GM20000 (cell line): ENCODE data around the gene ABHD2.

Experiments
- DNase-seq: peaks from one replicate; pipeline ENCODE4 v3.0.0; 2012; ENCODE audit warnings: low spot score
- CTCF ChIP-seq: IDR thresholded peaks from 2 replicates; pipeline ENCODE4 v1.5.1; 2012; ENCODE audit warnings: mild to moderate bottlenecking, control low read depth; ENCODE audit errors: extremely low read depth, missing control alignments

The ABHD2 gene

DNA sequence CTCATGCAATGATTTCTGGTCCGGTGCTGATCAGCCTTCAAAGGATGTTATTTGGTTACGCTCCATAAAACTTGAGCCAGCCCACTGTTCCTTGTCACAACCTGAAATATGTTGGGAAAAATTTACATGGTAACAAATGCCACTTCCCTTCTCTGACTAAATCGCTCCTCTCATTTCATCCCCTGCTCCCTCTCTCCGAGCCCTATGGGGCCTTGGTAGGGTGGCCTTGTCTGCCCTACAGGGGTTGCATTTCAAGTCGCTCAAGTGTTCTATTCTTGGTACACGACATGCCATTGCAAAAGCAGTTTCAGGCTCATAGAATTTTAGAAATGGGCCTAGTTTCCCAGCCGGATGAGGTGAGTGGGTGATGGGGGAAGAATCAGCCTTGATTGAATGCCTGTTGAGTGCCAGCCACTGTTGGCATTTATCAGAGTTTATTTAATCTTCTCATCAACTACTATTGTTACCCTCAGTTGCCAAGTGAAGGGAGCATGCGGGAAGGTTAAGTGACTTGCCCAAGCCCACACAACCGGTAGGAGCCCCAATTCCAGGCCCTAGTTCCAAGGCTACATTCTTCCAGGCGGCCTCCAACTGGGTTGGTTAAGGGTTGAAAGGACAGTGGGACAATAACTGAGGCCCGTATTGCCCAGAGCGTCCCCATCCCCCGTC lies 961 bp upstream of the ABHD2 start:
- no peak for DNase-seq
- TF ChIP-seq CTCF: no peak

DNA sequence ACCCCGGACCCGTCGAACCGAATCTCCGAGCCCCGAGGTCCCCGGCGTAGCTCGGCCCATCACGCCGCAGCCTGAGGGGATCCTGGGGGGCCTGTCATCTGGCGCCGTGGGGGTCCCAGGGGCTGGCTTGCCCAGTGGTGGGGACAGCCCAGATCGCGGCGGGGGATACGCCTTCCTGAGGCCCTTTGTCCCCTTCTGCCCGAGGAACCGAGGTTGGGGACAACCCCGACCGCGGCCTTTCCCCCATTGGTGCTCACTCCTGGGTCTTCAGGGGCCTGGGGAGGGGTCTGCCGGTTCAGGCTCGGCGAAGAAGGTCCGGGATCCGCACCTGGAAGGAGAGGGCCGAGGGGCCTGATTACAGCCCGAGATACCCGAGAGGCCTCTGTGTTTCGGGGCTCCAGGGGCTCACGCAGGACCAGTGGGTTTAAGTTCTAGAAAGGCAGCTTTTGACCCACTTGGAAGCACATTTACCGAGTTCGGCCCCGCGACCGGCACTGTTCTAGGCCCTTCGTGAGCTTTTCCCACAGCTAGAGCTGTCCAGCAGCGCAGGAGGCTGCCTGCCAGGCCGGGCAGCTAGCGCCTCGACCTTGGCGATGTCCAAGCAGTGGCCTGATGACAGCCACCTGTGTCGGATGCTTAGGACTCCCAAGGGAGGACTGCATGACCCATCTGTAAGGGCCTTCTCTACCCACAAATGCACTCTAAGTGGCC lies 504 bp downstream of the ABHD2 start:
- no peak for TF ChIP-seq CTCF
- no peak for DNase-seq

DNA sequence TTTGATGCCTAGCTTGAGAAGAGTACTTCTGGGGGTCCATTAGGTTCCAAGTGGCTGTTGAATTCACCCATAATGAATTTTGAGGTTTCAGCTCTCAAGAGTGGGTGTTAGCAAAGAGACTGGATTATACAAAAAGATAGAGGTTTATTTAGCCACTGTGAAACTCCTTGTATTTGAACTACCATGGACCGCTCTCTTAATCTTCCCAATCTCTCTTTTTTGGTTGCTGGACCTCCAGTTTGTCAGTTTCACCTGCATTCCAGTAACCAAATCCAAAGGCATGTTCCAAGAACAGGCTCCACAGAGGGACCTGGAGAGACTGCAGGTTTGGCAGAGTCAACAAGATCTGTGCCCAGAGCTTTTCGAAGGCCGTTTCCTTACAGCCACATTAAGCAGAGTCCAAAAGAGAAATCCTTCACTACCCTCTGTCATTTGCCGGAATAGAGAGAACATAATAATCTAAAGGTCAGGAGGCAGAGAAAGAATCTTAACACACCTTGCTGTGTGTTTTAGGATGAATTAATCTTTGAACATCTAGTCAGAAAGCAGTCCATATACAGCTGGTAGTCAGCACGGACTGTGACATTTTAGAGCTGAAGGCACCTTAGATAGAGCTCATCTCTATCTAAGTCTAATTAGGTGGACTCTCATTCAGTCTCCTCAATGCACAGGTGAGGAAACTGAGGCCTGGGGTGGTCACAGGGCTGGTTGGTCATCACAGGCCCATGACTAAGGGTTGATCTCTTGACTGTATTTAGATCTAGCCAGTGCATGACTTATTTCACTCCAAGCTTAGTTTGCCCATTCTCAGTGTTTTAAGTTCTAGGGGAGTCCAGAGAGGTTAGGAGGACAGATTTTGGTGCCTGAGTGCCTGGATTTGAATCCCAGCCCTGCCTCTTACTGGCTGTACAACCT lies 1.3 kb downstream of the ABHD2 start:
- no peak for DNase-seq
- TF ChIP-seq CTCF: no peak

GRCh38 chr15:89090791-89091626 lies 2.8 kb downstream of the ABHD2 start:
- peak; percentile 24 for DNase-seq
- no peak for TF ChIP-seq CTCF

DNA sequence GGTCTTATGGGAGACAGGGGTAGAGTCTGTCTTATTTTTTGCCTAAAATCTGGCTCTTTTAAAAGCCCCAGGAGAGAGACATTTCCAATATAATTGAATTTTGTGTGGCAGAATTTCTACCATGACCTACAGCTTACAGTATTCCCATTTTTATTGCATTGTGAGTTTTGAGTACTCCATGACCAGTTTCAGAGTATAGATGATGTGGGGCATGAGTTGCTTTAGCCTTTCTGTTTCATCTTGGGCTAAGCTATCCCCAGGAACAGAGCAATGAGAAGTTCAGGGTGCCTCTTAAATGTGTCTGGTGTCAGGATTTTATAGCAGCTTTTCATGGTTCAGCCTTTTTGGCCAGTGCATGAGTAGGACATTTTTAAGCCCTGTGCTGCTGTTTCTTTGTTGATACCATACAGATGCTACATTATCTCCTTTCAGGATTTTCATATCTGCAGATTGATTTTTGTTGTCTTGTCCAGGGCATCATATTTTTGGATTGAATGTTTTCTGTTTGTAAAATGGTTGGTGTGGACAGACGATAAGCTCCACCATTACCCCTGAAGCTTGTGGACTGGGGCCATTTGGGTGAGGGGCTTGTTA lies 3.5 kb downstream of the ABHD2 start:
- TF ChIP-seq CTCF: no peak

GRCh38 chr15:89093509-89093908 lies 5.3 kb downstream of the ABHD2 start:
- TF ChIP-seq CTCF: no peak
- DNase-seq: no peak

More for the DNA sequence above, 3.5 kb downstream of the ABHD2 start:
- DNase-seq: no peak
